HG02981 (cell line): Measurements from ENCODE around the gene GPD1.

Source experiments
- ATAC-seq: cut with Tn5 transposase; IDR thresholded peaks from one replicate; pipeline ENCODE4 v1.9.1; 2021; ENCODE audit warnings: mild to moderate bottlenecking, moderate library complexity; ENCODE audit not compliant: unreplicated experiment

The GPD1 gene

DNA sequence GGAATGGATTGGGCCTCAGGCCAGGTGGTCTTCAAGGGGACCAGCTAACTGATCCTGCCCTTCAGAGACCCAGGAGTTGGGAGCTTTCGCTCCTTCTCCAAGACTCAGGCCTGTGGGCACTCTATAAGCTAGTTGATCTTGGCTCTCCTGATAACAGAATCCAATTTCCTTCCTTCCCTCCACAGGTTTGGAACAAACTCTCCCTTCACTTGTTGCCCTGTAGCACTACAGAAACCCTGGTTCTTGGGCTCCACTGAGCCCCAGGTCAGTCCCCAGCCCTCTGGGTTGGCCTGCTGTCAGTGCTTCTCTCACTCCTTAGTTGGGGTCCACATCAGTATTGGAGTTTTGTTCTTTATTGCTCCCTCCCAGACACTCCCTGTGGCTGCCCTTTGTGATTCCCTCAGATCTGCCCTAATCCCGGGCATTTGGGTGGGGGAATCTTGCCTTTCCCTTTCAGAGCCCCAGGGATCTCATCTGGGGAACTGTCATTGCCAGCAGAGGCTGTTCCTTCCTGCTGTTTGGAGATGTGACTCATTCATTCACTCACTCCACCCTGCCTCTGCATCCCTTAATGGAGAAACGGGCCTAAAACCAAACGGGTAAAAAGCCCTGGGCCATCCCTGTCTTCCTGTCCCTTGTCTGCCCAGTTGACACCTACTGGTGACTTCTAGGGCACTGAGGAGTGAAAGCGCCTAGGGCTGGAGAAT, 4.4 kb upstream of the GPD1 start:
- ATAC-seq, result no peak

DNA sequence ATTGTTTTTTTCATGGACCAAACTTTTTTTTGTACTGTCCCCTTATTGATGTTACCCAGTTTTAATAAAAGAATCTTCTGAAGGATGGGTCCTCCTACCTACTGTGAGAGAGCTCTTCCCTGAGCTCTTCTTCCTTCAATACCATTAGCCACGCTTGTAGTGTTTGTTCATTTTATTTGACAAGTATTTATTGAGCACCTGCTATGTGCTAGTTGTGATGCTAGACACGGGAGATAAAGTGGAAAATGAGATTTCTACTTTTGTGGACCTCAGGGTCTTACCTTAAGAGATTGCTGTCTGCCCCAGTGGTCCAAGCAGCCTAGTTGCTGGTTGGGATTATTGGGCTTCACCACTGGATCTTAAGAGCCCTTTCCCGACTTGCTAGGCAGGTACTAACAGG, 3.2 kb upstream of the GPD1 start:
- no peak for ATAC-seq

DNA sequence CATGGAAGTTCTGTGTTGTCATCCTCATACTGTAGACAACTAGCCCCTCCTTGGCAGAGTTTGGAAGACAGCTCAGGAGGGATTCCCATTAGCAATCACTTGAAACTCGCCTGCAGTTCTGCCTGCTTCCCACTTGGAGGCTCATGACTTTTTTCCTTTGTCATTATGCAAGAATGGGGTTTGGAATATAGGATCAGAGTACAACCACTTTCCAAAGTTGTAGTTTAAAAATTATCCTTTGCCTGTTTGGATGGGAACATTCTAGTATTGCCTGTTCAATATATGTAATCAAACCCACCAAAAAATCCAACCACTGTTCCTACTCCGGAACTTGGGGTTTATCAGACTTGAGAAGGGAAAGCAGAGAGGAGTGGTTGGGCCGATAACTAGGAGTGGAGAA, 2.1 kb upstream of the GPD1 start:
- no peak for ATAC-seq

DNA sequence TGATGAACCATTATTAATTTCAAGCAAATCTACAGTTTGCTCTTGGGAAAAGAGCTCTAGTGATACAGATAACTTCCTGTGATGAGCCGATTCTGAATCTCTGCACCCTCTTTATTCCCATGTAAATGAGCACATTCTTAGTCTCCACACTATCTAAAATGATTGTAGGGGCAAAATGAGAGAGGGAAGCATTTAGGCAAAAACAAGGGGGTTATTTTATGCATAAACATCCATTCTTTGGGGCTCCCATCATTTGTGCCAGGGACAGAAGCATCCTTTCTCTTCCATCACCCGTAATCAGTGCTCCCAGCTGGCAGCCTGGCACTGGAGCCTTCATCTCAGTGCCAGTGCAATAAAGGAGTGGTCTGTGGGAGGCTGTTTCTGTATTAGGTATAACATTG, 1.7 kb upstream of the GPD1 start:
- ATAC-seq, result no peak

DNA sequence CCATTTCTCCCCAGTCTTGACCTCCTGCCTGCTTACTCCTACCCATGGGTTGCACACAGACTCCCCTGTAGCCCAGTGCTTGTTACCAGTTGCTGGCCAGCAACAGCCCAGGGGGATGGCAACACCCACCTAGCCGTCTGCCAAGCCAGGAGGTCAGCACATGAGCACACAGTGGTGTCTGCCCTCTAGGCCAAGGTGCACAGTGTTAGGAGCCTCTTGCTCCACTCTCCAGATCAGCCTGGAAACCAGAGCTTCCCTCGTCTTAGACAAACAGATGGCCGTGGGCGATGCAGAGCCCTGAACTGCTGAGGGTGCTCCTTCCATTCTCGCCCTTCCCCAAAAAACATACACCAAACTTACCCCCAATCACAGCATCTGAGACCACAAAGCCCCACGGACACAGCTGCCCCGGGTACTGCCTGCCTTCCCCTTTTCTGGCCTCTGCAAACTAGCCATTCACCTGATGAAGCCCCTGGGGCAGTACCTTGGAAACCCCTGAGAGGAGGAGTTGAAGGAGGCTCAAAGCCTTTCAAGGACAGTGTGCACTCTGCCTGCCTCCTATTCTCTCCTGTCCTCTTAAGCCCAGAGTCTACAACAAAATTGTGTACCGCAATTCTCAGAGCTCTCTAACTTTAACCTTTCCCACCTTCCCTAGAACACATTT, 1.0 kb upstream of the GPD1 start:
- no peak for ATAC-seq

DNA sequence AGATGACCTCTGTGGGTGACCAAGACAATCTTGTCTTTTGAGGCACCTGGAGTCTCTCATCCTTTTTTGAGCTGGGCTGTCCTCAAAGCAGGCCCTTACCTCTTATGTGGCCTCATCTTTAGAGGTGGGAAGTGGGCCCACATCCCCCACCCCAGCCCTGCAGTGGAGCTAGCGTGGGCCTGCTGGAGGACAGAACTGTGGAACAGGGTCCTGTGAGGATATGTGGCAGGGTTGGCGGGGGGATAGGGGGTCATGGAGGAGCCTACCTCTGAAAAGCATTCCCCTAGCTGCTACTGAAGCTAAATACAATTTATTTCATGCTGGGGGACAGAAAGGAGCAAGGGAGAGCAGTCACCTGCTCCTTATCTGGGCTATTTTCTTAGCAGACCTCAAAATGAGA, 457 bp upstream of the GPD1 start:
- ATAC-seq, result no peak

DNA sequence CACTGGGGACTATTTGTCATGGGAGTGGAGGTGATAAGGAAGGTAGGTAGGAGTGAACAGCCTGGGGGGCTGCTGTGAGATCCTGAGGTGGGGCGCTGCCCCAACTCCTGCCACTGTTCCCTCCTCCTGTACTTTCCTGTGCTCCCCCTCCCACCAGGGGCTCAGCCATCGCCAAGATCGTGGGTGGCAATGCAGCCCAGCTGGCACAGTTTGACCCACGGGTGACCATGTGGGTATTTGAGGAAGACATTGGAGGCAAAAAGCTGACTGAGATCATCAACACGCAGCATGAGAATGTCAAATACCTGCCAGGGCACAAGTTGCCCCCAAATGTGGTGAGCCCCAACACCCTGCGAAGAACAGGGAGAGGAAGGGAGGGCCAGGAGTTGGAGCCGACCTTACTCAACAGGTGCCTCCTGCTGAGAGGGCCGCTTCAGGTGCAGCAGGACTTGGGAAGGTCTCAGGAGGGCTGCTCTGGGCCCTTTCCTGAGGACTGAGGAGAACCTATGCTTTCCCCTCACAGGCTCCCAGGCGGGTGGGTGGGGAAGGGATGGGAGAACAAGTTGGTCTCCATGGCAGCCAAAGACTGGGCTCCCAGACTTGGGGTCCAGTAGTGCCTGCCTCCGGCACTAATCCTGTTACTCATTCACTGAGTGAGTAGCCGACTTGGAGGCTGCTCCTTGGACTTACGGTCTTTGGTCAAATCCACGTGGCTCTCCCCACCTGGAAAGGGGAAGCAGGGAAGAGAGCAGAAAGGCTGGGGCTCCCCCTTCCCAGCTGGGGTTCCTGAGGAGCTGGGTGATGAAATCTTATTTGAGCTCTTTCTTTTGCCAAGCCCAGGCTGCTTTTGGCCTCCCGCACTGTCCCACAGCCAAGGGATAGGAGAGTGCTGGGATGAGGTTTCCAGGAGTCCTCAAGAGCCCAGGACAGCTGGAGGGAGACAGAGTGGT, 884 bp downstream of the GPD1 start:
- ATAC-seq, result no peak

DNA sequence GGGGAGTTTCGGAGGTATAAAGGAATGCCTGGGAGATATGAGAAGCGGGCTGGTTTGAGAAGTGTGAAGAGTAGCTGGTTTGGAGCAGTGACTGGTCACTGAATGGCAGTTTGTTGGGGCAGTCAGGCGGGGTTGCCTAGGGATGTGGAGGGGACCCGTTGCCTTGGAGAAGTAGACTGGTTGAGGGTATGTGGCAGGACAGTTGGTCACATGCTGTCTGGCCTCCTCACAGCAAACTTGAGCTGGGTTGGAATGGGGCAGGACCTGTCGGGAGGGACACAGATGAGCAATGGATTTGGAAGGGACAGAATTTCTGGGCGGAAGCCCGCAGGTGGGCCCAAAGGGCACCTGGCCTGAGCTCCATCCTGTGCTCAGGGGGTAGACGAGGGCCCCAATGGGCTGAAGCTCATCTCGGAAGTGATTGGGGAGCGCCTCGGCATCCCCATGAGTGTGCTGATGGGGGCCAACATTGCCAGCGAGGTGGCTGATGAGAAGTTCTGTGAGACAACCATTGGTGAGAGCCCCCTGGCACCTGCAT, 2.2 kb downstream of the GPD1 start:
- no peak for ATAC-seq

DNA sequence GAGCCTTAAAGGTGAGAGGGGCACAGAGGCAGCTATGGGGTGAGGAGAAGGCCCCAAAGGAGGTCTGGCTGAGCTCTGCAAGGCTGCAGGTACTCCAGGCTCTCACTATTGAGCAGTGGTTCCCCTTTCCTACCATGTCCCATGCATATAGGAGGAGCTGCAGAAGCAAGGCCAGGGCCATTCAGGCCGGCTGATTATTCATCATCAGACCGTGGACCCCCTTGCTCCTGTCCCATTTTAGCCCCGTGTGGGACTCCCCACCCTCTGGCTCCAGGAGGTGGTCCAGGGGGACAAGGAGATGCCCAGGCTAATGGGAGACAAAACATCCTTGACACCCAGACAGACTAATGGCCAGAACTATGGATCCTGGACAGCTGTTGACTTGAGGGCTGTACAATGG, 3.1 kb downstream of the GPD1 start:
- no peak for ATAC-seq

DNA sequence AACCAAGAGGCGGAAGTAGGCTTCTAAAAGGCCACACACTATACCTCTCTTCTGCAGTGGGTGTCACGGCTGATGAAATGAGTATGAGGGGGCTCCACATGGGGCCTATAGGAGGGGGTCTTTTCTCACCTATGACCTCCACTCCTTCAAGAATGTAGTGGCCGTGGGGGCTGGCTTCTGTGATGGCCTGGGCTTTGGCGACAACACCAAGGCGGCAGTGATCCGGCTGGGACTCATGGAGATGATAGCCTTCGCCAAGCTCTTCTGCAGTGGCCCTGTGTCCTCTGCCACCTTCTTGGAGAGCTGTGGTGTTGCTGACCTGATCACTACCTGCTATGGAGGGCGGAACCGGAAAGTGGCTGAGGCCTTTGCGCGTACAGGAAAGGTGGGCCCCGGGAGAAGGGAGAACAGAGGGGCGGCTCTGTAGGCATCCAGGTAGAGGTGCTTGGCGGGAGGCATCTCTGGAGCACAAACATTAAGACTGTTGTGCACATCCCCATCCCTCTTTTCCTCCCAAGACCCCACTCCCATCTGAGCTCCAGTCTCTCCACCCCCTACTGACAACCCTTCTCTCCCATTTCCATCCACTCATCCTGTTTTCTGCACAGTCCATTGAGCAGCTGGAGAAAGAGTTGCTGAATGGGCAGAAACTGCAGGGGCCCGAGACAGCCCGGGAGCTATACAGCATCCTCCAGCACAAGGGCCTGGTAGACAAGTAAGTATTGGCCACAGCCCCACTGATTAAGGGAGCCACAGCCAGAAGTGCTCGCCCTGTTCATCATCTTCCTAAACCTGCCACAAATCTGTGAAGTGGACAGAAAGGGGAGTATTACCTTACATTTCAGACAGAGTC, 3.8 kb downstream of the GPD1 start:
- ATAC-seq, result no peak

DNA sequence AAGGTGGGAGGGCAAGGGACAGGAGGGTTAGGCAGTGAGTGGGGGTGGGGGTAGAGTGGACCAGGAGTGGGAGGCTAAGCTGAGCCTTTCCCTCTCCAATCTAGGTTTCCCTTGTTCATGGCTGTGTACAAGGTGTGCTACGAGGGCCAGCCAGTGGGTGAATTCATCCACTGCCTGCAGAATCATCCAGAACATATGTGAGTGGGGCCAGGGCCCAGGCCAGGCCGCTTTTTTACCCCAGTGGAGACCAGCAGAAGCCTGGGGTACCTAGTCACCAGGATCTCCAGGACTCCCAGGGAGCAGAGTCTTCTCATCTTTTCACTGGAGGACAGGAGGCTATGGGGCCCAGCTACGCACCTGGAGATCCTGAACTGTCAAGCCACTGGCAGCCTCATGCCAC, 5.5 kb downstream of the GPD1 start:
- ATAC-seq, result no peak

DNA sequence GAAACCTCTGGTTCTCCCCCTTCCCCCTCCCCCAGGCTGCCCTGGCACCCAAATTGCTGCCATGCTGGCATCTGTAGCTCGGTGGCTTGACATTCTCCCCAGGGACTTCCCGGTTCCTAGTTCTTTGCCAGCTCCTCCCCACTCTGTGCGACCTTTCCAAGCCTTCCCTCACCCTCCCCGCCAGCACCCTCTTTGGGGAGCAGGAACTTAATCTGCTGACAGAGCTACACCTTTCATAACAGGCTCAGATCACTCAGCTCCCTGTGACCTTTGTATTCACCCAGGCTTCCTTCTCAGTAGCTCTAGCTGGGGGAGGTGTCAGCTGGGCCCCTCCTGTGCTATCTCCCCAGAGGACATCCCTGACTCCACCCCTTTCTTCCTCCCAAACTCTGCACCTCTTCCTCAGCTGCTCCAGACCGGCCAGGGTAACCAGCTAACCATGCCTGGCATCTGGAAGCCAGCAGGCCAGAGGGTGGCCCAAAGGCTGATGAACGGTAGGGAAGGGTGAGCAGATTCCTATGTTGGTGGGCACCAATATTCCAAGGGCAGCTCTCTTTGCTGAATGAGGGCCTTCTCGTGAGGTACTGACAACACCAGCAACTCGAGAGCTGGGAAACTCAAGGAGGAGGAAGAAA, 6.4 kb downstream of the GPD1 start:
- no peak for ATAC-seq

DNA sequence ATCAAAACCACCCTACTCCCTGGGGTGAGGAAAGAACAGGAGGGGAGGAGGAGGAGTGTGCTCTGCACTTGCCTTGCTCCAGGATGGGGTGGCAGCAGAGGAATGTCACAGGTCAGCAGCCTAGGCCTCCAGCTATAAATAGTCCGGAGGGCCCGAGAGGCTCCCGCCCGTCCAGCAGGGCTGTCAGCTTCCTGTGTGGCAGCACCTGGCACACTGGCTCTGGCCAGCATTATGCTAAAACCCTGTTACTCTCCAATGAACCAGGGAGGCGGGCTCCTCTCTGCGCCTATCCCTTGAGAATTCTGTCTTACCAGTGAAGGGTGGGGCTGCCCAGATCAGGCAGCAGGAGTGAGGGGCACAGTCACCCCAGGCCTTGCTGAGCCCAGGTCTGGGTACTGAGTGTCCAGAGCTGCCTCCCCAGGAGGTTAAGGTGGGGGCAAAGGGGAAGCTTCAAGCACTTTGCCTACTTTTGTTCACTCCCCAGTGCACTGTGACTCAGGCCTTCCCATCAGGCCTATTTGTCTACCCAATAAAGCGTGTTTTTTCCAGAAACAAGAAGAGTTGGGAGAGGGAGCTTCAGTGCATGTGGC, 7.0 kb downstream of the GPD1 start:
- no peak for ATAC-seq

DNA sequence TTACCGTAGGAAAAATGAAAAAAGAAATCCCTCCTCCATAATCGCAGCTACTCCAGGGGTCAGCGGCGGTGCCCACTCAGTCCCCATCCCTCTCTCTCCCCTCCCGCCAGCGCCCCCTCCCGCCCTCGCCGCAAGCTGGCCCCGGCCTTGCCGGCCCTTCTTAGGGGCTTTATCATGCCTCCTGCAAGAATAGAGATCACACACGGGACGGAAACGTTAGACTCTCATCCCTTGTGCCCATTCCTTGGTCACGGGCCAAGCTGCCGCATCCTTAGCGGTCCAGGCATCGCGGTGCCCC, 7.5 kb downstream of the GPD1 start:
- ATAC-seq, result peak; percentile 1

DNA sequence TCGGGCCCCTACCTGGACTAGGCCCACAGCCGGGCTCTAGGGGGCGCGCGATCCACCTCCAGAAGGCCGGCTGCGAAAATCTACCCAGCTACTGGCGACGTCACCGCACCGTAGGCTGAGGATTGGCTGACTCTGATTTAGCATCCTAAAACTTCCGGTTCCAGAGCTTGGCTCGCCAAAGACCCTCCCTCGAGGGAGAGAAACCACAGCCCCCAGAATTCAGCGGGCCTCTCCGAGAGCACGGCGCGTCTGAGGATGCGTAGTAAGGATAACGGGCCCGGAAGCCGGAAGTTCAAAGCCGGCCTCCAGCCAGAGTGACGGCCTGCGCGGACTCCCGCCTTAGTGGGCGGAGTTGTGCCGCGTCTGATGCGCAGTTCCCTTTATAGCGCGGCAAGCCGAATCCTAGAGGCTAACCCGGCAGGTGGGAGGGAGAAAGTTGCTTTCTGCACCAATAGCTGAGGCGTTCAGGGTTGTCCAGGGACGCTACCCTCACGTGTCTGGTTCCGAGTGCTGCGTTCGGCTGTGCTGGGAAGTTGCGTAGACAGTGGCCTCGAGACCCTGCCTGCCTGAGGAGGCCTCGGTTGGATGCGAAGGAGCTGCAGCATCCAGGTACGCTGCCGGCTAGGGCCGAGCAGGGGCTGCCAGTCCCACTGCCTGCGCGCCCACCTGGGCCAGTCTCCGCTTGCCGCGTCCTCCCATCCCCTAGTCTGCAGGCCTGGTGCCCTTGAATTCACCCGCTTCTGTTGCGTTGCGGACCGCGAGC, 8.1 kb downstream of the GPD1 start, which contains the start of gene COX14:
COX14 (plus strand) TSS at position 544 of the 763 bp plus-strand sequence. CDS start 7,808 bp downstream, outside the sequence.
- ATAC-seq, result peak; percentile 77

DNA sequence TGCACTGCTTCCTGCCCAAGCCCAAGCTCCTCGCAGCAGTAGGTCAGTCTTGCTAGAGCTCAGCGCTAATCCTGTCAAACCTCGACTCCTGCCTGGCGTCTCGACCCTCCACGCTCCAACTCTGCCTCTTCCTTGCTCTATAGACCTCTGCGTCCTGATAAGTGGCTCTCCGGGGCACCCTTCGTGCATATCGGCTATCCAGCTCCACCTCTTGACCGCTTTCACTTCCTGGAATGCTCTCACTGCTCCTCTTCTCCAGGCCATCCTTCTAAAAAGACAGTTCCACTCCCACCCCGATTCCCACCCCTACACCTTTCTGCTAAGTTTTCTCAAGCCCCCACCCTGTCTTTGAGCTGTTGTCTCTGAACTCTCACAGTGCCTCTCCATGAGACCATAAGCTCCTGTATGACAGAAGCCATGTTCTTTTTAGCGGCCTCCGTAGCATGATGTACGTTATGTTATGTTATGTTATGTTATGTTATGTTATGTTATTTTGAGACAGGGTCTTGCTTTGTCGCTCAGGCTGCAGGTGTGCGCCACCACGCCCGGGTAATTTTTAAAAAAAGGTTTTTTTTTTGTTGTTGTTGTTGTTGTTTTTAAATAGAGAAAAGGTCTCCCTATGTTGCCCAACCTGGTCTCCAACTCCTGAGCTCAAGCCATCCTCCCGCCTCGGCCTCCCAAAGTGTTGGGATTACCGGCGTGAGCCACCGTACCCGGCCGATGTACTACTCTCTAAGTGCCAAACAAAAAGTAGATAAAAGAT, 8.8 kb downstream of the GPD1 start:
- no peak for ATAC-seq

DNA sequence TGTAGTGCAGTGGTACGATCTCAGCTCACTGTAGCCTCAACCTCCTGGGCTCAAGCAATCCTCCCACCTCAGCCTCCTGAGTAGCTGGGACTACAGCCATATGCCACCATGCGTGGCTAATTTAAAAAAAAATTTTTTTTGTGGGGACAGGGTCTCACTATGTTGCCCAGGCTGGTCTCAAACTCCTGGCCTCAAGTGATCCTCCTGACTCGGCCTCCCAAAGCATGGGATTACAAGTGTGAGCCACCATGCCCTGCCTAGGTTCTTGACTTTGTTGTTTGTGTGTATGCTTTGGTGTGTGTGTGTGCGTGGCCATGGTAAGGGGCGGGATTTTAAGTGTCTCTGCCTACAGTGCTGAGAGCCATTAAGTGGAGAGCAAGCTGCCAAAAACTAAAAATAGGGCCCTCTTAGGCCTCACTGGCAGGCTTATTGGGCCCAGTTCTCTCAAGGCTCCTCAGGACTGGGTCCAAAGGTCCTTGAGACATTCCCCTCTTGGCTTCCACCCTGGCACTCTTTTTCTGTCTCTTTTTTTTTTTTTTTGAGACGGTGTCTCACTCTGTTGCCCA, 13.3 kb downstream of the GPD1 start:
- no peak for ATAC-seq

DNA sequence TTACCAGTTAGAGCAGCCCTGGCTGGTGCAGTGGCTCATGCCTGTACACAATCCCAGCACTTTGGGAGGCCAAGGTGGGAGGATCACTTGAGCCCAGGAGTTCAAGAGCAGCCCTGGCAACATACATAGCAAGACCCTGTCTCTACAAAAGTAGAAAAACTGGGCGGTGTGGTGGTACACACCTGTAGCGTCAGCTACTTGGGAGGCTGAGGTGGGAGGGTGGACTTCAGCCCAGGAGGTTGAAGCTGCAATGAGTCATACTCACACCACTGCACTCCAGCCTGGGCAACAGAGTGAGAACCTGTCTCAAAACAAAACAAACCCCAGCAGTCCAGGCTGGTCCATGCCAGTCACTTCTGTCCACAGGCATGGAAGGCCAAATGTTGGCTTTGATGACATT, 15.6 kb downstream of the GPD1 start:
- no peak for ATAC-seq
